NAMALWA (cell line): ENCODE measurements around the gene ABCD1.
A peak's percentile ranks its signal among the peaks of the same experiment; 100 is the strongest.
"Not testable (repeated sequence)": the region's sequence is repeated elsewhere in the genome, so short reads cannot be mapped to it uniquely, and the experiment has no call there.

Experiments used
- DNase-seq: peaks from one replicate; pipeline ENCODE4 v3.0.0-alpha.2; 2015; ENCODE audit warnings: low spot score

The ABCD1 gene

DNA sequence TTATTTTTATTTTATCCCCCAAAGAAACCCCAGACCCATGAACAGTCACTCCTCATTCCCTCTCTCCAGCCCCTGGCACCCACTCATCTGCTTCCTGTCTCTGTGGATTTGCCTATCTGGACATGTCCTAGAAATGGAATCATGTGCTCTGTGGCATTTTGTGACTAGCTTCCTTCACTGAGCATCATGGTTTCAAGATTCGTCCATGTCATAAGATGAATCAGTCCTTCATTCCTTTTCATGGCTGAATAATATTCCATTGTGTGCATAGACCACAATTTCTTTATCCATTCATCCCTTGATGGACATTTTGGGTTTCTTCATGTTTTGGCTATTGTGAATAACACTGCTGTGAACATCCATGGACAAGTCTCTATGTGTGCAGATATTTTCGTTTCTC is 10.2 kb downstream of the ABCD1 start:
- no peak for DNase-seq

DNA sequence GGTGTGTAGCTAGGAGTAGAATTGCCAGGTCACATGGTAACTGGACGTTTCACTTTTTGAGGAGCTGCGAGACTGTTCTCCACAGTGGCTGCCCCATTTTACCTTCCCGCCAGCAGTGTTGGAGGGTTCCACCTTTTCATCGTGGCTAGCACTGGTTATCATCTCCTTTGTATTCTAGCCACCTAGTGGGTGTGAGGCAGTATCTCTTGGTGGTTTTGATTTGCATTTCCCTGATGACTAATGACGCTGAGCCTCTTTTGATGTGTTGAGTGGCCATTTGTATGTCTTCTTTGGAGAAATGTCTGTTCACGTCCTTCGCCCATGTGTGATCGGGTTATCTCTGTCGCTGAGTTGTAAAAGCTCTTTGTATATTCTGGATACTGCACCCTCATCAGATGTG is 10.6 kb downstream of the ABCD1 start:
- DNase-seq, result peak; percentile 61

DNA sequence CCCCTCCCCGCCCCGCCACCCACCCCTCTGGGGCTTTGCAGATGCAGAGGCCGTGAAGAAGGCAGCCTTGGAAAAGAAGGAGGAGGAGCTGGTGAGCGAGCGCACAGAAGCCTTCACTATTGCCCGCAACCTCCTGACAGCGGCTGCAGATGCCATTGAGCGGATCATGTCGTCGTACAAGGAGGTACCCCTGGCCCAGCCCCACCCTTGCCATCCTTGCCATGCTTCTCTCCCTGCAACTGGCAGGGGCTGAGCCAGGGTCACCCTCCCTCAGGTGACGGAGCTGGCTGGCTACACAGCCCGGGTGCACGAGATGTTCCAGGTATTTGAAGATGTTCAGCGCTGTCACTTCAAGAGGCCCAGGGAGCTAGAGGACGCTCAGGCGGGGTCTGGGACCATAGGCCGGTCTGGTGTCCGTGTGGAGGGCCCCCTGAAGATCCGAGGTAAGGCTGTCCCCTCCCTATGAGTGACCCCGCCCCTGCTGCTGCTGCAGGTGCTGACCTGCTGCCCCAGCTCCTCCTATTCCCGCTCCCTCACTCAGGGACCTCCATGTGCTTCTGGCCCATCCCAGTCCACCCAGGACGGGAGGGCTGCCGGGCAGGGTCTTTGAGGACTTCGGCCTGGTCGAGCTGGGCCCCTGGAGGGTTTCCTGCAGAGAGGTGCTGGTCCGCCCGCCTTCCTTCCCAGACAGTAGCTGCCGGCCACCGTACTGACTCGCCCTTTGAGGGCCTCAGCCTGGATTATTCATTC is 11.6 kb downstream of the ABCD1 start:
- DNase-seq, result no peak

DNA sequence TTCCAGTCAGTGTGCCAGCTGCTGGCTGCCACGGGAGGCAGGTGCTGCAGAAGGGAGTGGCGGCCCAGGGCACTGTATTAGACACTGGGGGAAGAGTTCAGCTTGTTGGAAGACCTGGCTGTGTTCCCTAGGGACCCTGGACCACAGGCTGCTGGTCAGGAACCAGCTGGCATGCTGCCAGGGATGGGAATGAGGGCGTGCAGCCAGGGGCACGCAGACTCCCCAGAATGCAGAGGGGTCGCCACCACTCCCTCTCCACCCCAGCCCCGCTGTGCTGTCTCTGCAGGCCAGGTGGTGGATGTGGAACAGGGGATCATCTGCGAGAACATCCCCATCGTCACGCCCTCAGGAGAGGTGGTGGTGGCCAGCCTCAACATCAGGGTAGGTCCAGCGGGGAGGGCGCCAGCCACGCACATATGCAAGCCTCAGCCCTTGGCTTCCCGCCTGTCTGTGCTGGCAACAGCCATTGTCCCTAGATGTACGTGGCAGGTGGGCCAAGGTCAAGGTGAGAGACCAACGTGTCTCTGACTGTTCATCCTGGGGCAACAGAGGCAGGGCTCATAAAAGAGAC is 12.3 kb downstream of the ABCD1 start:
- no peak for DNase-seq

DNA sequence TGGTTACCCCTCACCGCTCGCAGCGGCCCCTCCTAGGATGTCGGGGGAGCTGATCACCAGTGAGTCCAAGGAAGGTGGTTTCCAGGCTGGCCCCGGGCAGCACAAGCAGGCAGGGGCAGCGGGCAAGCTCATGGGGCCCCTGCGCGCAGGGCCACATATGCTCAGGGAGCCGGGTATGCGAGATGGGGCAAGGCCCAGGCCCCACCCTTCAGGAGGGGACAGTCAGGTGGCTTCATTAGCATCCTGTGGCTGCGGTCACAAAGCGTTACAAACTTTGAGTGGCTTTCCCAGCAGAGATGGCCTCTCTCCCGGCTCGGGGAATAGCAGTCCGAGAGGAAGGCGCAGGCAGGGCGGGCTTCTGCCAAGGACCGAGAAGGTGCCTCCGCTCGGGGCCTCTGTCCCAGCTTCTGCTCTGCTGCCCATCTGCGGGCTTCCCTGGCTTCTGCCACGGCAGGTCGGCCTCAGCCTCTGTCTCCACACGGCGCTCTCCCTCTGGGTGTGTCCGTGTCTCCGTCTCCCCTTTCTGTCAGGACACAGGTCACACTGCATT is 13.5 kb downstream of the ABCD1 start:
- no peak for DNase-seq

DNA sequence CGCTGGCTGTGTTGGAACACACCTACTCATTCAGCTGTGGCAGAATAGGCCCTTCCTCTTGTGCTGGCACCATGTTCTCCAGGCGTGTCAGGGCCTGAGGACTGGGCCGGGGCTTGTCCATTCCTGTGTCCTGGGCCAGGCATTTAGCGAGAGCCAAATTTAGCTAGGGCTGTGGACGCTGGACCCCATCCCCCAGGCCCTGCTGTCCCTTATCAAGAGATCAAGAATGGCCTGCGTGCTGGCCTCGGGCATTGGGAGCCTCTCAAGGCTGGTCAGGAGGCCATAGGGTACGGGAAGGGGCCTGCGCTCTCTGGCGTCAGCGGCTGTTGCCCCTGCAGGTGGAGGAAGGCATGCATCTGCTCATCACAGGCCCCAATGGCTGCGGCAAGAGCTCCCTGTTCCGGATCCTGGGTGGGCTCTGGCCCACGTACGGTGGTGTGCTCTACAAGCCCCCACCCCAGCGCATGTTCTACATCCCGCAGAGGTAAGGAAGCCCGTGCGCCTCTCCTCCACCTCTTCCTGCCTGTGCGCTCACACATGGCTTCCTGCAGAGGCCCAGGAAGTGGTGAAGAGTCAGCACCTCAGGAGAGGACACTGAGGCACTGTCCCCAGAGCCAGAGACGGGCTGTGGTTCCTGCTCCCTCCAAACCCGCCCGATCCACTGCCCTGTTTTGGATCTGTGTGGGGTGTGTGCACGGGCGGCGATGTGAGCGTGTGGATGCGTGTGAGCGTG is 15.3 kb downstream of the ABCD1 start:
- DNase-seq, result no peak

DNA sequence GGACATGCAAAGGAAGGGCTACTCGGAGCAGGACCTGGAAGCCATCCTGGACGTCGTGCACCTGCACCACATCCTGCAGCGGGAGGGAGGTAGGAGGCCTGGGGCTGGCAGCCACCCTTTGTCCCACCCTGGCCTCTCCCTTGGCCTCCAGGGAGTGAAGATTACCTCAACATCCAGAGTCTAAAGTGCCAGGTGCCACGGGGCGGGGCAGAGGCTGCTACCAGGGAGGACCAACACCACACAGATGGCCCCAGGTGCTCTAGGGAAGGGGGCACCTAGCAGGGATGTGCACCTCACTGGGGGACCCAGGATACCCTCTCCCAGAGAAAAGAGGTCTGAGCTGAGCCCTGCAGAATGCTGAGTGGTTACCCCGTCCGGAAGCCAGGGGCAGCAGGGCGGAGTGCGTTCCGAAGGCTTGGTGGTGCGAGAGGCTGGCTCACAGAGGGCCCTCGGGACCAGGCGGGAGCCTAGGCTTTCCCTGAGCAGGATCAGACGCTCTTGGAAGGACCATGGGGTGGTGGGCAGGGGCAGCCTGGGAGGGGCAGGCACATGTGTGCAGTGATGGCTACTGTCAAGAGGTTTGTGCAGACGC is 16.1 kb downstream of the ABCD1 start:
- no peak for DNase-seq

DNA sequence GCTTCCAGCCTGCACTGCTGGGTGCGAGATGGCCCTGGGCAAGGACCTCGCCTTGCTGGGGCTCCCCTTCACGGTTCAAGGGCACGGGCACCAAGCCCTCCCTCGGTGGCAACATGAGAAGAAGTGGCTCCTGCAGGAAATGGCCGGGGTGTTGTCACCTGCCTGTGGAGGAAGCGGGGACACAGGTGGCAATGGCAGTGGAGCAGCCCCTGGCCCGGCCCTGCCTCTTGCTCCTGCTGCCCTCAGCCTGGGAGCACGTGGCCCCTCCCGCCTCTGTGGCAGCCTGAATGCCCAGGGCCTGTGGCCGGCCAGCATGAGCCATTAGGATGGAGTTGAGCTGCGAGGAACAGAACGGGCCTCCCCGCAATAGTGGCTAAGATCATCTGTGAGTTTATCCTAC is 16.8 kb downstream of the ABCD1 start:
- no peak for DNase-seq

DNA sequence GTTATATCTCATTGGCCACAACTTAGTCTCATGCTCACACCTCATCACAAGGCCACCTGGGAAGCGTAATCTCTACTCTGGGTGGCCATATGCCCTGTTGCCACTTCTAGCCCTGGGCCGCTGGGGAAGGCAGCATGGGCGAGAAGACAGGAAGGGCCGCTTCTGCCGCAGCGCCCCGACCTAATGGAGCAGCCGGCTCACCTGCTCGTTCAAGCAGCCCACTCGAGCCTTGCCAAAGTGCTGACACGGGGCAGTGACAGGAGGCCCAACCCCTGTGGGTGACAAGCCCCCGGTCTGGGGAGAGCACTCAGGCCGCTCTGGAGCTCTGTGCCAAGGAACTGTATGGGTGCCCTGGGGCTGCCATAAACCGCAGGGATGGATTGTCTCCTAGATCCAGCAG is 17.5 kb downstream of the ABCD1 start:
- not testable (repeated sequence) for DNase-seq

DNA sequence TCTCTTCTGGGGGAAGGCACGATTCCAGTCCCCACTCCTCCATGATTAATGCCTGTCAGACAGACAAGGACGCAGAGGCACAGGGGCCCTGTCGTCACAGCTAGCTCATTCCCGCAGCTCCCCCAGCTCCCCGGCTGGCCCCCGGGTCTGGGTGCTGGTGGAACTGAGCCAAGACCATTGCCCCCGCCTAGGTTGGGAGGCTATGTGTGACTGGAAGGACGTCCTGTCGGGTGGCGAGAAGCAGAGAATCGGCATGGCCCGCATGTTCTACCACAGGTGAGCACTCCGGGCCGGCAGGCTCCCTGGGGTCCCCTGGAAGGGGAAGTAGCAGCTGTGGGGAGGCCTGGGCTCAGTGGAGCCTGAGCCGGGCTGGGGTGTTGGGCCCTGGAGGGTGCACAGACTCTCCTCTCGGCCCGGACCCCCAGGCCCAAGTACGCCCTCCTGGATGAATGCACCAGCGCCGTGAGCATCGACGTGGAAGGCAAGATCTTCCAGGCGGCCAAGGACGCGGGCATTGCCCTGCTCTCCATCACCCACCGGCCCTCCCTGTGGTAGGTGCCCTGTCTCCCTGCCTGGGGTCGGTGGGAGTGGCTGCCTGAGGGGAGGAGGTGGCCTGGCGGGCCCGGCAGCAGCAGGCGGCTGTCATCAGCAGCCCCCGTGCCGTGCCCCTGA is 18.3 kb downstream of the ABCD1 start:
- not testable (repeated sequence) for DNase-seq

DNA sequence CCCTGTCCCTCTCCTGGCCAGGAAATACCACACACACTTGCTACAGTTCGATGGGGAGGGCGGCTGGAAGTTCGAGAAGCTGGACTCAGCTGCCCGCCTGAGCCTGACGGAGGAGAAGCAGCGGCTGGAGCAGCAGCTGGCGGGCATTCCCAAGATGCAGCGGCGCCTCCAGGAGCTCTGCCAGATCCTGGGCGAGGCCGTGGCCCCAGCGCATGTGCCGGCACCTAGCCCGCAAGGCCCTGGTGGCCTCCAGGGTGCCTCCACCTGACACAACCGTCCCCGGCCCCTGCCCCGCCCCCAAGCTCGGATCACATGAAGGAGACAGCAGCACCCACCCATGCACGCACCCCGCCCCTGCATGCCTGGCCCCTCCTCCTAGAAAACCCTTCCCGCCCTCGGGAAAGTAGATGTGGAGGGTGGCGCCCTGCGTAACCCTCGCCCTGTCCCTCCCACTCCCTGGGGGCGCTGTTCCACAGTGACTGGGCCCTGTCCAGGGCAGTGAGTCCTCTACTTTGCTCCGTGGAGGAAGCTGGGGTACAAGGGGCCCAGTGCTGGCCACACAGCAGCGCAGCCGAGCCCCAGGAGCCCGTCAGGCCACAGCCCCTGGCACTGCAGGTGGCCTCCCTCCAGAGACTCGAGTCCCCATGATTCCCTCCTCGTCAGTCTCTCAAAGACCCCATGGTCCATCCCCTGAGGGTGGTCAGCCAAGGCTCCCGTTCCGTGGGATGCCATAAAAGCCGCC is 19.0 kb downstream of the ABCD1 start:
- not testable (repeated sequence) for DNase-seq

DNA sequence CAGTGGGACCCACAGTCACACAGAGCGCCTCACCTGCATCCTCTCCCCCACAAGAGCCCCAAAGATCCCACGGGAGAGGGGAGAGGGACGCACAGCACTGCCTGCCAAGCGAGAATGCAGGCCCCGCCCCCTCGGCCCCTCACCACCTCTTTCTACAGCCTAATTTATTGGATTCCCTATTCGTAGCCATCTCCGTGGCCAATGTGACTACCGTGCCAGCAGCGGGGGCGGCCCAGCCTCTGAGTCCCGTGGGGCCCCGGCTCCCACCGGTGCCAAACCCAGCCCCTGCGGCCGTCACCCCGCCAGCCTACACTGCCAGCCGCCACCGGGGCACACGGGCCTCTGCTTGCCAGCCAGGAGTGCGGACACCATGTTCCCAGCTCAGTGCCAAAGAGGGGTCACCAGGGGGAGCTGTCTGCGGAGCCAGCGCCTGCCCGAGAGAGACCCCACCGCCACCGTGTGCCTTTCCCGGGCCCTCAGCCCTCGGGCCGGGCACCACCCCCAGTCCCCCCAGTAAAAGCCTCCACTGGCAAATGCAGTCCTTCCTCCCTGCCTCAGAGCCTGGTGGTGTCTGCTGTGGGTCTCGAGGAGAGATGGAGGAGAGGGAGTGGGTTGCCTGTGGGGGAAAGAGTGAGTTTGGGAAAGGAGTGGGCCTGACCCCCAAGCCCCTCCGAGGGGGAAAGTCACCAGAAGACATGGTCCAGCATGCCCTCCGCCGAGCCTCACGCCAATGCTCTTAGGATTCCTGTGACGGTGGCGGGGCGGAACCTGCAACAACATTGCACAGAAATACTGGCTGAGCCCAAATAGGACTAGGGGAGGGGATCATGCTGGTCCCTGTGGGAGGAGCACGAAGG is 19.8 kb downstream of the ABCD1 start:
- no peak for DNase-seq

DNA sequence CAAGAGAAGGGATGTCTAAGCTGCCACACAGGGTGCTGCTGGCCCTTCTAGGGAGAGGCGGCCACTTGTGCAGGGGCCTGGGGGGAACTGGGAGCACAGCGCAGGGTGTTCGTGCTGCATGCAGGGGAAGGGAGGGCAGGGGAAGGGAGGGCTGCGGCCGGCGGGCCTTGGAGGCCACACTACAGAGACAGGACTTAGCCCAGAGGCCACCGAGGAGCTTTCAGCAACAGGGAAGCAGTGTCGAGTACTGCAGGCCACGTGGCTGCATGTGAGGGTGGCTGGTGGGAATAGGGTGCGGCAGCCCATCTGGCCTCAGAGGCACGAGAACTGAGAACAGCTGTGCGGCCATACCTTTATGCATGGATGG is 20.4 kb downstream of the ABCD1 start:
- DNase-seq, result not testable (repeated sequence)

DNA sequence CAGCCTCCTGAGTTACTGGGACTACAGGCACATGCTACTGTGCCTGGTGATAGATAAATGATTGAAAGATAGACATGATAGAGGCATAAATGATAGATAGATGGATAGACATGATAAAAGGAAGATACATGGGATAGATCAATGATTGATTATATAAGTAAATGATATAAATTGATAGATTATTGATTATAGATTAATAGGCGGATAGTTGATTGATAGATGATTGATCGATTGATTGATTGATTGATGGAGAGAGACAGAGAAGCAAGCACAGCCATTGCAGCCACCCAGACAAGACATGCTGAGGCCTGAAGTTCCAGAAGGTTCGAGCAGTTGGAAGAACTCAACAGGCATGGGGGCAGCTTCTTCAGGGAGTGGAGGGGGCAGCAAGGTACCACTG is 21.7 kb downstream of the ABCD1 start:
- no peak for DNase-seq

DNA sequence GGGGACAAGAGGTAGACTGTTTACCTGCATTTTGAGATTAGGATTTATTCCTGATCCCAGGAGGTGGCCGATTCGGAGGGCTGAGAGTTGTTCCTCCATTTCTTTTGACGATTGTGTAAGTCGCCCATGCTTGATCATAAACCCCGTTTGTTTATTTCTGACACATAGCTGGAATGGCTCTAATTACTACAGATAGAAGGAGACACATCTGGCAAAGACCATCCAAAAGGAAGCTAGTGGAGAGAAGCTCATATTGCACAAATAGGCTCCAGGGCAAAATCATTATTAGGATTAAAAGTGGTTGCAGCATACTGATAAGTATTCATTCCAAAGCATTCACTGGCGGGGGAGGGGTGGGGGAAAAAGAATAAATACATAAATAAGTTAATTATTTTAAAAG is 22.3 kb downstream of the ABCD1 start:
- not testable (repeated sequence) for DNase-seq

DNA sequence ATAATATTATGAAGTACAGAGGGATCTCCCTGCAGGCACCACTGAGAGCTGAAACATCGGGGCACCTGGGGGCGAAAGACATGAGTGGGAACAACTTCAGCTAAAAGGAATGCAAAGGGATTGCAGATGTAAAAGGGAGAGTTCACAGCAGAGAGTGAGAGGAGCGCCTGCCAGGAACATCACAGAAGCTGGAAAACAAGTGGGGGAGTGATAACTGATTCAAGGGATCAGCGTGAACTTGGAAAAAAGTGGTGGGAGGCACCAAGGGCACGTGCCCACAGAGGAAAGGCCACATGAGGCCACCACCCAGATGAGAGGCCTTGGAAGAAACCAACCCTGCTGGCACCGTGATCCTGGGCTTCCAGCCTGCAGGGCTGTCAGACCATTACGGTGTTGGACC is 24.4 kb downstream of the ABCD1 start:
- not testable (repeated sequence) for DNase-seq

DNA sequence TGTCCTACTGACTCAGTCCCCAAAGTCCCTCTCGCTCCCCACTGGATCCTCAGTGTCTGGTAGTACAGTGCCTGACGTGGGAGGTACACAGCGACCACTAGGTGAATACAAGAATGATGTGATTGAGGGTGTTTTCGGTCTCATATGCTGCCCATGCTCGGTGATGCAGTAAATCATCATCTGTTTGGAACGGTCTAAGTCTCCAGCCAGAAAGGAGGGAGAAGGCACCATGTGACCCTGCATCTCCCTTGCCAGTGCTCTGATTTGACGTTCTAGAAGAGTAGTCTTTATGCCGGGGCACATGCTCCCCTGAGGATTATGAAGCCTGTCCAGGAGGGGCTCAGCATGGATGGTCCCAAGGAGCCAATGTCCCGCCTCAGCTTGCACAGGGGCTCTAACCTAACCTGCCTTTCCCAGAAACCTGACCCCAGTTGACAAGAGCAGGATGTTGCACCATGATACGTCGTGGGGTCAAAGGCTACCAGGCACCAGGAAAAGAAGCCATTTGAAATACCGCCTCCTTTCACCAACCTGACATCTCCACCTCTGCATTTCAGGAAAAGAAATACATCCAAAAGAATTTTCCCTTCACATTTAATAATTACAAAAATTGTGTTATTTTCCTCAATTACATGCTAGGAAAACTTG is 25.6 kb downstream of the ABCD1 start:
- DNase-seq, result no peak

DNA sequence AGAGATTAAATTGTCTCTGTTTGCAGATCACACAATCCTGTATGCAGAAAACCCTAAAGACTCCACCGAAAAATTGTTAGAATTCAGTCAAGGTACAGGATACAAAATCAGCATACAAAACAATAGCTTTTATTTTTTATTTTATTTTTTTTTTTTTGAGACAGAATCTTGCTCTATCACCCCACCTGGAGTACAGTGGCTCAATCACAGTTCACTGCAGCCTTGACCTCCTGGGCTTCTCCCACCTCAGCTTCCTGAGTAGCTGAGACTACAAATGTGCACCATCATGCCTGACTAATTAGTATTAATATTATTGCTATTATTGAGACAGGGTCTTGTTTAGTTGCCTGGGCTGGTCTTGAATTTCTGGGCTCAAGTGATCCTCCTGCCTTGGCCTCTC is 30.5 kb downstream of the ABCD1 start:
- no peak for DNase-seq

DNA sequence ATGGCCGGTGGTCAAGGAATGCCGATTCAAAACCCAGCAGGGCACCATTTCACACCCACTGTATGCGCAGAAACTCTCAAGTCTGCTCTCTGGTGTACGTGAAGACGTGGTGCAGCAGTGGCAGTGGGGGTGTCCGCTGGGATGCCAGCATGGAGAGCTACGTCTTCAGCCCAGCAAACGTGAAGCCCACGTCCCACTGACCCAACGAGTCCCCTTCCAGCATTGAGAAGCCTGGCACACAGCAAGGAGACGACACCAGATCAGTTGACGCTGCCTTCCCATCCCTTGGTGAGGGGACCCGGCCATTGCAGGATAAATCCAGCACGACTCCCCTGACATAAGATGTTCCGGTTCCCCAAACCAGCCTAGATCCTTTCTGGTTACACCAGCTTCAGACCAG is 37.2 kb downstream of the ABCD1 start:
- no peak for DNase-seq

DNA sequence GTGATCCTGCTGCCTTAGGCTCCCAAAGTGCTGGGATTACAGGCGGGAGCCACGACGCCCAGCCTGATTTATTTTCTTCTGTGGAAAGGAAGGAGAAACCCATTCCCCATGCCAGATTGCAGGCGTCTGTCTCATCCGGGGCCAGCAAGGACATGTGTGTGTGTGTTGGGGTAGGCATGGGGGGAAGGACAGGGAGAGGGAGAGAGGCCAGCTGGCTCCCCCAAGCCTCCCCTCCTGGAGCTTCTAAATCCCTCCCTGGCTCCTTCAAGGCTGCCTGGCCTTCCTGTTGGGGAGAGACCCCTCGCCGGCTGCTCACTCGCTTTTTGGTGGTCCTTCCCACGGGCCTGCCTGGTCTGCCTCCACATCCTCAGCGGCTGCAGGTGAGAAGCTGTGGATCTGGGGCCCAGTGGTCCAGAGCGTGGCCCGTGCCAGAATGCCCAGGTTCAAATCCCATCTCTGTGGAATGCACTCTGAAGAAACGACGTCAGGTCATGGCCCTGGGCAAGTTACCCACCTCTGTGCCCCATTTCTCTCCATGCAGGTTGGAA is 38.0 kb downstream of the ABCD1 start:
- no peak for DNase-seq
